Type B pancreatic cell (in vitro differentiated cells): ENCODE data around the gene ZC3H7A. TPM values are rescaled to one million over a fixed set of nuclear protein-coding genes. Genes with fewer than 3 reads are reported as not detected.
"Not testable (repeated sequence)": the region's sequence is repeated elsewhere in the genome, so short reads cannot be mapped to it uniquely, and the experiment has no call there.

Experiments
- DNase-seq: peaks from one replicate; pipeline ENCODE4 v3.0.0; 2021; ENCODE audit warnings: mixed read lengths; ENCODE audit not compliant: unreplicated experiment; ENCODE audit errors: extremely low spot score
- H3K27ac Mint-ChIP-seq: 2 replicates; pipeline ENCODE4 v1.8.0; 2021; ENCODE audit warnings: mild to moderate bottlenecking, mixed read lengths
- H3K27me3 Mint-ChIP-seq: 2 replicates; pipeline ENCODE4 v1.8.0; 2021; ENCODE audit warnings: mixed read lengths
- H3K36me3 Mint-ChIP-seq: 2 replicates; pipeline ENCODE4 v1.8.0; 2021; ENCODE audit warnings: mixed read lengths
- H3K4me1 Mint-ChIP-seq: one replicate; pipeline ENCODE4 v1.8.0; 2021; ENCODE audit warnings: mixed read lengths; ENCODE audit not compliant: unreplicated experiment
- H3K4me3 Mint-ChIP-seq: 2 replicates; pipeline ENCODE4 v1.8.0; 2021; ENCODE audit warnings: mild to moderate bottlenecking, mixed read lengths
- H3K9me3 Mint-ChIP-seq: 2 replicates; pipeline ENCODE4 v1.8.0; 2021; ENCODE audit warnings: mixed read lengths
- CTCF ChIP-seq: fragments of 200-600 bp; sonication (generic); conservative IDR thresholded peaks from 2 replicates; pipeline ENCODE4 v1.5.0; 2021; ENCODE audit warnings: antibody characterized with exemption, mild to moderate bottlenecking
- total RNA-seq: library from RNA; stranded (reverse); gene quantifications from 2 replicates; pipeline ENCODE4 v1.2.1, GENCODE V29; 2021; ENCODE audit warnings: low replicate concordance

The ZC3H7A gene
- total RNA-seq, 1 donor from 2014 or later, result 67.5 TPM

- no peak overlapping the region for H3K27ac Mint-ChIP-seq
- no peaks in the 10 kb centered on the region for H3K9me3 Mint-ChIP-seq
- H3K36me3 Mint-ChIP-seq, result peaks cover 16% of the 10 kb centered on the region
- H3K4me1 Mint-ChIP-seq, result peaks cover 14% of the 10 kb centered on the region
- H3K27me3 Mint-ChIP-seq, result no peaks in the 10 kb centered on the region
- TF ChIP-seq CTCF, result no peak
- H3K4me3 Mint-ChIP-seq, result no peak overlapping the region
- no peak for DNase-seq
These were observed 39.7 kb upstream of the ZC3H7A start for GRCh38 chr16:11836650-11837244.

GRCh38 chr16:11835891-11836649, 39.0 kb upstream of the ZC3H7A start:
- Mint-ChIP-seq H3K27me3 (no peaks in the 10 kb centered on the region), H3K27ac (peak overlapping the region; percentile 27), H3K9me3 (no peaks in the 10 kb centered on the region), H3K36me3 (peaks cover 16% of the 10 kb centered on the region), H3K4me1 (peaks cover 14% of the 10 kb centered on the region), H3K4me3 (peak overlapping the region; percentile 32)
- no peak for DNase-seq
- no peak for TF ChIP-seq CTCF

- Mint-ChIP-seq H3K36me3 (peaks cover 16% of the 10 kb centered on the region), H3K9me3 (no peaks in the 10 kb centered on the region), H3K27ac (no peak overlapping the region), H3K4me1 (peaks cover 14% of the 10 kb centered on the region), H3K4me3 (no peak overlapping the region), H3K27me3 (no peaks in the 10 kb centered on the region)
- no peak for TF ChIP-seq CTCF
- DNase-seq, result no peak
These were observed 38.3 kb upstream of the ZC3H7A start for GRCh38 chr16:11835309-11835708.

- H3K27me3 Mint-ChIP-seq, result no peaks in the 10 kb centered on the region
- no peaks in the 10 kb centered on the region for H3K9me3 Mint-ChIP-seq
- H3K36me3 Mint-ChIP-seq, result peaks cover 10% of the 10 kb centered on the region
- no peak for DNase-seq
- no peak for TF ChIP-seq CTCF
- H3K4me3 Mint-ChIP-seq, result no peak overlapping the region
- peaks cover 14% of the 10 kb centered on the region for H3K4me1 Mint-ChIP-seq
- no peak overlapping the region for H3K27ac Mint-ChIP-seq
These were observed 37.1 kb upstream of the ZC3H7A start for GRCh38 chr16:11833951-11834695.

GRCh38 chr16:11828696-11829095, 31.6 kb upstream of the ZC3H7A start:
- Mint-ChIP-seq H3K36me3 (no peaks in the 10 kb centered on the region), H3K4me1 (peaks cover 4% of the 10 kb centered on the region), H3K9me3 (no peaks in the 10 kb centered on the region), H3K4me3 (no peak overlapping the region), H3K27ac (peak overlapping the region; percentile 7), H3K27me3 (no peaks in the 10 kb centered on the region)
- no peak for DNase-seq
- no peak for TF ChIP-seq CTCF

- DNase-seq, H3K27ac Mint-ChIP-seq, H3K27me3 Mint-ChIP-seq, H3K4me1 Mint-ChIP-seq, H3K4me3 Mint-ChIP-seq, H3K36me3 Mint-ChIP-seq, H3K9me3 Mint-ChIP-seq: not testable (repeated sequence)
These were observed 28.6 kb upstream of the ZC3H7A start for GRCh38 chr16:11825520-11826165.
